Motor neuron (in vitro differentiated cells): ENCODE measurements around the gene CCT3. TPM values are rescaled to one million over a fixed set of nuclear protein-coding genes. Genes with fewer than 3 reads are reported as not detected.

Experiments
- ATAC-seq, 8 experiments: fragments of 200-7000 bp; cut with Tn5 transposase; replicated peaks in 6 of 8; 2 replicates each; pipeline ENCODE4 v1.8.0; 2021; ENCODE audit warnings: mild to moderate bottlenecking in 8 of 8, moderate library complexity in 8 of 8
- H3K27ac ChIP-seq, 2 donors: fragments of 250-450 bp; sonication (Bioruptor Pico); 2 replicates each; pipeline ENCODE4 v1.9.0; 2021; ENCODE audit warnings: antibody characterized with exemption in 2 of 2, mild to moderate bottlenecking in 2 of 2, moderate library complexity in 1 of 2
- H3K4me1 ChIP-seq, 2 donors: fragments of 250-450 bp; sonication (Bioruptor Pico); replicated peaks in 1 of 2; 2 replicates each; pipeline ENCODE4 v1.6.1; 2021; ENCODE audit warnings: antibody characterized with exemption in 2 of 2, mild to moderate bottlenecking in 2 of 2, moderate library complexity in 1 of 2
- H3K4me3 ChIP-seq, 5 donors: fragments of 250-450 bp; sonication (Bioruptor Pico); 2 replicates each; pipeline ENCODE4 v1.9.0; 2021; ENCODE audit warnings: antibody characterized with exemption in 5 of 5, mild to moderate bottlenecking in 5 of 5, moderate library complexity in 4 of 5
- WGBS, 10 experiments: fragments of 450-650 bp; shearing (Covaris generic); methylation state at CpG; one replicate each; pipeline ENCODE4 v1.0.0; 2022; 5-methylcytosine and 5-hydroxymethylcytosine counted together
- in situ Hi-C, 9 experiments: fragments of 400-800 bp; cut with MboI; loops; one replicate each; pipeline ENCODE4 v1.15.0; 2021; ENCODE audit warnings: low sequenced_read_pairs in 9 of 9, low pct_unique_long_range_greater_than_20kb in 2 of 9; ENCODE audit not compliant: unreplicated experiment in 9 of 9
- total RNA-seq, 8 experiments: library from RNA; unstranded; fragments of 300-600 nt; gene quantifications; 2 replicates each; pipeline versions ENCODE4 v1.2.3 to v1.2.4, GENCODE V29; 2022

CCT3 gene
- total RNA-seq, 8 experiments from 2014 or later: 204 to 465 (median 351) TPM

- Histone ChIP-seq H3K4me1 (peaks cover 14% of the 10 kb centered on the region in 2 donors), H3K27ac (peak overlapping the region; percentile 87 to 95), H3K4me3 (peak overlapping the region; percentile 85 to 92 (median 88))
- in situ Hi-C loops: no loop called here
- ATAC-seq: peak in 2 of 8 experiments; percentile 3
- 0 to 50% (median 8%) methylated on average over 2 to 20 of the region's 22 CpGs; no CpG with 5 or more reads in 1 of the 10 experiments for WGBS, 10 experiments
These were observed 56.2 kb downstream of the CCT3 start for GRCh38 chr1:156281693-156282478.

DNA sequence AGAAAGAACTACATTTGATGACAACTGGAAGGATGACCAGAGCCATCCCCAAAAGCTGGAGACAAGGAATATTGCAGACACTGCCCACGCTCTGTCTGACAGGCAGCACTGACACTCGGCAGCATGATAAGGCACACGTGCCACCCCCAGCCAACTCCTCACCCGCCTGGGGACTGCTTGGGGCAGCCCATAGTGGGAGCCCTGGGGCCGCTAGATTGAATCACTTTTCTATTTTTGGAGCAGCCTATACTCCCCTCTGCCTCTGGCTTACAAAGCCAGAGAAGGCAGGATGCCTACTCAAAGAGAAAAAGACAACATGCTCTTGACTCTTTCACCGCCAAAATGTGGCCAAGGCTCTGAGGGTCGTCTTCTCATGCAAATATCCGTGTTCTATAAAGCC lies 56.8 kb downstream of the CCT3 start:
- H3K27ac ChIP-seq: no peak overlapping the region
- ATAC-seq: peak in 7 of 8 experiments; percentile 23 to 42 (median 35)
- WGBS, 10 experiments: 0 to 67% (median 25%) methylated on average over 1 to 8 of the region's 8 CpGs; no CpG with 5 or more reads in 1 of the 10 experiments
- in situ Hi-C loops: no loop called here
- peak overlapping the region; percentile 85 to 92 (median 88) for H3K4me3 ChIP-seq
- H3K4me1 ChIP-seq: peaks cover 14% of the 10 kb centered on the region in 2 donors

- Histone ChIP-seq H3K4me1 (peaks cover 14% of the 10 kb centered on the region in 2 donors), H3K4me3 (no peak overlapping the region), H3K27ac (no peak overlapping the region)
- no peak for ATAC-seq
- WGBS, 10 experiments: 79 to 100% (median 100%) methylated on average over 1 to 3 of the region's 3 CpGs; no CpG with 5 or more reads in 2 of the 10 experiments
- in situ Hi-C loops: no loop called here
These were observed 58.3 kb downstream of the CCT3 start for GRCh38 chr1:156279837-156280236.

DNA sequence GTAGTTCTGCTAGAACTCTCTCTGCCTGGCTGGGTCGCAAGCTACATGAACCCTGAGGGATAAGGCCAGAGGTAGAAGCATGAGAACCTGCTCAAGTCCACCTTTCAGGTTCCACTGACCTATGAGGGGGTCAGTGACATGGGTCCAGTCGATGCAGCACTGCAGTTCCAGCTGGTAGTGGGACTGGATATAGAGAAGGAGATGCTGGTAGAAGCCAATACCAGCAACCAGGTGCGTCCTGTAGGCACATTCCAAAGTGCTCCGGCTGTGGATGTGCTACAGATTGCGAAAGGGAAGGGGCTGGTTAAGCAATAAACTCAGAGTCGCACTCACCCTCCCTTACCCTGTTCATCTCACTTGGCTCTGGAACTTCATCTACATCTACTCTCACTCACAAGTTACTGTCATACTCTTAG lies 61.1 kb downstream of the CCT3 start:
- Histone ChIP-seq H3K4me1 (peaks cover 8 to 10% of the 10 kb centered on the region in 2 donors), H3K4me3 (no peak overlapping the region), H3K27ac (no peak overlapping the region)
- no peak for ATAC-seq
- in situ Hi-C loops: no loop called here
- 73 to 100% (median 85%) methylated on average over 1 to 6 of the region's 6 CpGs; no CpG with 5 or more reads in 1 of the 10 experiments for WGBS, 10 experiments

- no peak for ATAC-seq
- Histone ChIP-seq H3K4me1 (peaks cover 7 to 9% of the 10 kb centered on the region in 2 donors), H3K27ac (no peak overlapping the region), H3K4me3 (no peak overlapping the region)
- in situ Hi-C loops: no loop called here
These were observed 61.6 kb downstream of the CCT3 start for GRCh38 chr1:156276532-156276931.

DNA sequence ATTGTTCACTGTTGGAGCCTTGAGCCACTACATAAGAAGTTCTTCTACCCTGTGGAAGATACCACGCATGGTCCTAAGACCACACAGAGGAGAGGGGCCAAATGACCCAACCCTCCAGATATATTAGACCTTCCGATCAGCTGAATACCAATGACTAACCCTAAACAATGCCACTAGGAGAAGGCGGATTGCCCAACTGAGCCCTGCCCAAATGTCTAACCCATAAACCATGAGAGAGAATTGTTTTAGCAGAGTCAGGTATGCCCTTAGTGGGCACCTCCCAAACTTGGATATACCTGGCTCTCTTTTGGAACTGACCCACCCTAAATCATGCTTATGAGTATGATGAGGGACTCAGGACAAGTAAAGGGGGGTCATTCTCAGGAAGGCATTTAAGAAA lies 67.8 kb downstream of the CCT3 start:
- 91 to 100% (median 95%) methylated on average over 1 to 3 of the region's 3 CpGs; no CpG with 5 or more reads in 4 of the 10 experiments for WGBS, 10 experiments

GRCh38 chr1:156268336-156268735 lies 69.8 kb downstream of the CCT3 start:
- WGBS, 10 experiments: 0 to 100% (median 80%) methylated on average over 1 to 4 of the region's 4 CpGs; no CpG with 5 or more reads in 3 of the 10 experiments
- no peak overlapping the region for H3K27ac ChIP-seq
- in situ Hi-C loops: no loop called here
- ATAC-seq: no peak
- H3K4me3 ChIP-seq: no peak overlapping the region
- H3K4me1 ChIP-seq: no peaks in the 10 kb centered on the region

More for the DNA sequence above, 67.8 kb downstream of the CCT3 start:
- Histone ChIP-seq H3K4me3 (no peak overlapping the region), H3K27ac (no peak overlapping the region), H3K4me1 (no peaks in the 10 kb centered on the region)
- ATAC-seq: no peak
- in situ Hi-C loops: no loop called here

DNA sequence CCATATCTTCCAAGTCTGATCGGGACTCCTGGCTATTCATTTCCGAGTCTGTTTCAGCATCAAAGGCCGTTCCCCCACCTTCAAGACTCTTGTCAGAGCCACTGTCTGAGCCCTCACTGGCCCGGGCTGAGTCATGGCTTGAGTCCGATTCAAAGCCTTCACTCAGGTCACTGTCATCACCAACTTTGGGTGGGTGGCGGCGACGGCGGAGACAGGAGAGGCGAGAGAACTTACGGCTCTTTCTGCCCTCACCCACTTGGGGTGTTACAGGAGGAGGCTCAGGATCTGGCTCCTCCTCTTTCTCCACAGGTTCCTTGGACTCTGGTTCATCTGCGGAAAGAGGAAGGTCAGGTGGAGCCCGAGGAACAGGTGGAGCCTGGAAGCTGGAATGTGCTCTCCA lies 72.0 kb downstream of the CCT3 start:
- Histone ChIP-seq H3K4me1 (no peaks in the 10 kb centered on the region), H3K27ac (no peak overlapping the region), H3K4me3 (no peak overlapping the region)
- in situ Hi-C loops: no loop called here
- 80 to 100% (median 96%) methylated on average over 1 to 8 of the region's 13 CpGs; no CpG with 5 or more reads in 2 of the 10 experiments for WGBS, 10 experiments
- peak in 3 of 8 experiments; percentile 10 to 20 (median 19) for ATAC-seq

DNA sequence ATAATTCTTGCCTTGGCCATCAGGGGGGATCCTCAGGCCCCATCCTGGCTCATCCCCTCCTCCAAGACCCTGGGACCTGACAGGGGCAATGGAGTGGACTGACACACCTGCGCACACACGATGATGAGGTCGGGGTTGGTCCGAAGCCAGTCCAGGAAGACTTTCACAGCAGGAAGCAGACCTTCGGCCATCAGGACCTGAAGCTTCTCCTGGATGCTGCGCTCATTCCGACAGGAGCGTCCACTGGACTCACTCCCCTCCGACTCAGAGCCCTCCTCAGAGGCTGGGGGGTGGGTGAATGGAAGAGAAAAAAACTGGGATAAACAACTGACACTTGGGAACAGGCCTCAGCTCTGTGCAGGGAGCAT lies 74.8 kb downstream of the CCT3 start:
- WGBS, 10 experiments: 67 to 98% (median 88%) methylated on average over 2 to 8 of the region's 9 CpGs; no CpG with 5 or more reads in 5 of the 10 experiments
- H3K4me1 ChIP-seq: no peaks in the 10 kb centered on the region
- in situ Hi-C loops: no loop called here

DNA sequence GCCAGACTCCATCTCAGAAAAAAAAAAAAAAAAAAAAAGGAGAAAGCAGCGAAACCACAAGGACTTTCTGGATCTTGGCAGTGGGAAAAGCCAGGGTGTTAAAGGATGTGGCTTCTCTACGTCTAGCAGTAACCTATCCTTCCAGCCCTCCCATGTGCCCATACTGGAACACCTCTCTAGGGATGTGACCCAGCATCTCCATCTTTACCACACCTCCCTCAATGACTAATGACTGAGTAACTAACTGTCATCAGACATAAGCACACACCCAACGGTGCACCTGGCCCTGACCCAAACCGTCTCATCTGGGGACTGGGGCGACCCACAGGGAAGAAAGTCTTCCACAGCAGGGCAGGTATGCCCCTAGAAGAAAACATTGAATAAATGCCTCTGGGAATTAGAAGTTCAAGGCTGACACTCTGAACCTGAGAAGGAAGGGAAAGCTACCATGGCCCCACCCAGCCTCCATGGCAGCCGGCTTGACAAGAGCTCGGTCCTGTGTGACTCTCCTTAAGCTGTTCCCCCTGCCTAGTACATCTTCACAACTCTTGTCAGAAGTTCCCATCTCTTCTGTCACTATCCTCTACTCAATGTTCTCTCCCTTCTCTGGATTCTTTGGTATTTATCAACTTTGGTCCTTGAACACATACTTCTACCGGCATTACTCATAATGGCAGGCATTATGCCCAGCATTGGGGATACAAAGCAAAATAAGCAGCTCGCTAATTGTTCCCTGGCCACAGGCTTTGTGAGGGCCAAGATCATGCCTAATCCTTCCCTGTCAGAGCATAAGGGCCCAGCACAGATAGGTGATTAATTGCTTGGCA lies 75.4 kb downstream of the CCT3 start:
- WGBS, 10 experiments: 25 to 99% (median 94%) methylated on average over 3 to 8 of the region's 9 CpGs; no CpG with 5 or more reads in 1 of the 10 experiments
- in situ Hi-C loops: no loop called here
- ATAC-seq: peak in 2 of 8 experiments; percentile 79 to 91
- H3K27ac ChIP-seq: no peak overlapping the region
- no peaks in the 10 kb centered on the region for H3K4me1 ChIP-seq
- no peak overlapping the region for H3K4me3 ChIP-seq

More for the DNA sequence above, 74.8 kb downstream of the CCT3 start:
- no peak overlapping the region for H3K27ac ChIP-seq
- no peak for ATAC-seq
- H3K4me3 ChIP-seq: no peak overlapping the region

DNA sequence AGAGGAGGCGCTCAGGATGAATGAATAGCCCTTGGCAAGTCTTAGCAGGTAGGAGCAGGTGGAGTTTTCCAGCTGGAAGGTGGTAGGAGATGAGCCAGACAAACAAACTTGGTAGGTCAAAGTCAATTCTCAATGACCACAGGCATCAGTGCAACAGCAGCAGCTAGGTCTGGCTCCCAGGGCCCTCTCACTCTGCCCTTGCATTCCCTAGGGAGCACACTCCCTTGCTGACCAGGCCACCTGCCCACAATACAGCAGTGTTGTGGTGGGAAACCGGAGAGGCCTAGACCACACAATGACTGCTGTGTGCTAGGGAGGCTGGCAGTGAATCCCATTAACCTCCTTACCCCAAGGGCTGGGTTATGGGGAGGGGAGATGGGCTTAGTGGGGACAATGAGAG lies 77.2 kb downstream of the CCT3 start:
- H3K4me3 ChIP-seq: no peak overlapping the region
- ATAC-seq: no peak
- WGBS, 10 experiments: 90 to 100% (median 100%) methylated on average over 1 to 2 of the region's 2 CpGs; no CpG with 5 or more reads in 4 of the 10 experiments
- in situ Hi-C loops: no loop called here
- no peak overlapping the region for H3K27ac ChIP-seq
- no peaks in the 10 kb centered on the region for H3K4me1 ChIP-seq

- H3K27ac ChIP-seq: no peak overlapping the region
- in situ Hi-C loops: no loop called here
These were observed 78.3 kb downstream of the CCT3 start for GRCh38 chr1:156259805-156260204.

More at GRCh38 chr1:156259805-156260204, 78.3 kb downstream of the CCT3 start:
- Histone ChIP-seq H3K4me1 (no peaks in the 10 kb centered on the region), H3K4me3 (no peak overlapping the region)
- no peak for ATAC-seq
- 56 to 100% (median 94%) methylated on average over 1 to 3 of the region's 3 CpGs; no CpG with 5 or more reads in 3 of the 10 experiments for WGBS, 10 experiments
